Esophagus squamous epithelium (tissue), 5 donors: ENCODE results near the gene FHIT. TPM values are rescaled to one million over a fixed set of nuclear protein-coding genes. Genes with fewer than 3 reads are reported as not detected.

Experiments
- DNase-seq: peaks from one replicate; lab custom pipeline; 2025; lab: John Stamatoyannopoulos, UW
- H3K27ac ChIP-seq, 4 donors: fragments of 200-600 bp; sonication (generic); one replicate each; pipeline ENCODE4 v1.5.1; 2016 to 2019; ENCODE audit warnings: mild to moderate bottlenecking in 1 of 4
- H3K27me3 ChIP-seq, 4 donors: fragments of 200-600 bp; sonication (generic); 1 replicate in 3 of 4; 2 replicates in 1 of 4; pipeline versions ENCODE4 v1.5.1 to v1.6.0; 2017 to 2021; ENCODE audit warnings: antibody characterized with exemption in 1 of 4
- H3K36me3 ChIP-seq, 3 donors: fragments of 200-600 bp; sonication (generic); one replicate each; pipeline ENCODE4 v1.5.1; 2016 to 2019
- H3K4me1 ChIP-seq, 3 donors: fragments of 200-600 bp; sonication (generic); one replicate each; pipeline ENCODE4 v1.5.1; 2017 to 2019
- H3K4me3 ChIP-seq, 4 donors: fragments of 200-600 bp; sonication (generic); 1 replicate in 3 of 4; 2 replicates in 1 of 4; pipeline ENCODE4 v1.5.1; 2016 to 2019; ENCODE audit warnings: mild to moderate bottlenecking in 2 of 4, moderate library complexity in 1 of 4
- H3K9me3 ChIP-seq, 3 donors: fragments of 200-600 bp; sonication (generic); one replicate each; pipeline ENCODE4 v1.5.1; 2016 to 2019
- POLR2A ChIP-seq, 4 donors: fragments of 450-650 bp; IDR thresholded peaks; one replicate each; pipeline ENCODE4 v1.6.1; 2017; ENCODE audit warnings: antibody characterized with exemption in 4 of 4, mild to moderate bottlenecking in 4 of 4, moderate library complexity in 3 of 4
- whole genome bisulfite sequencing, 2 donors: methylation state at CpG; one replicate each; pipeline ENCODE4 v1.1.5; 2018; 5-methylcytosine and 5-hydroxymethylcytosine counted together
- intact Hi-C: fragments of 100-400 bp; cut with DNase I; formaldehyde crosslinking; loops from one replicate; pipeline ENCODE4 v1.15.0; 2022
- total RNA-seq, 4 donors: library from RNA; depleted of rRNA; stranded (reverse); fragments of >200 nt; gene quantifications; one replicate each; pipeline ENCODE4 v1.1.0, GENCODE V29; 2016
- TF ChIP-seq, protein P1 (sequence below), 6 experiments: fragments of 450-650 bp in 4 of 6; fragments of 200-600 bp in 2 of 6; sonication (generic) in 2 of 6; IDR thresholded peaks; one replicate each; pipeline ENCODE4 v1.5.1; 2016 to 2019; ENCODE audit warnings: antibody characterized with exemption in 6 of 6, mild to moderate bottlenecking in 4 of 6, moderate library complexity in 4 of 6
- donor health status: DM: yes; HTN: yes; CAD: no.

Gene FHIT
- total RNA-seq, 4 donors from 2014 or later = 0.64 to 5.7 (median 3.1) TPM

DNA sequence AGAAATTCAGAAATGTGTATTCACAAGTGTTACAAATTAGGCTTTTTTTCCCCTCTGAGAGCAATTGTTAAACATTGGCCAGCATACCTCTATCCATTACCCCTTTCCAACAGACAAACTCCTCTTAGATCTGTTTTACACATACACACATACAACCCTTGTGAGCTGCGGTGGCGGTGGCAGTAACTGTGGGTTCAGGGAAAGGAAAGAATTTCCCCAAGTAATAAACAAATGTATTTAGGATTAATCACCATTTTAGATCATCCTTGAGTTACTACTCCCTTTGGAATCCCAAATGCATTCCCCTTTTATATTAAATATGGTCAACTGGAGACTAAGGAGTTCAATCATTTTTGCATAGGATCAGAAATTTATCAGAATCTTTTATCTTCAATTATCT is 667.0 kb downstream of the FHIT start:
- no peak for TF ChIP-seq POLR2A (IDR thresholded peaks at IDR 0.05)
- TF ChIP-seq, protein P1, sequence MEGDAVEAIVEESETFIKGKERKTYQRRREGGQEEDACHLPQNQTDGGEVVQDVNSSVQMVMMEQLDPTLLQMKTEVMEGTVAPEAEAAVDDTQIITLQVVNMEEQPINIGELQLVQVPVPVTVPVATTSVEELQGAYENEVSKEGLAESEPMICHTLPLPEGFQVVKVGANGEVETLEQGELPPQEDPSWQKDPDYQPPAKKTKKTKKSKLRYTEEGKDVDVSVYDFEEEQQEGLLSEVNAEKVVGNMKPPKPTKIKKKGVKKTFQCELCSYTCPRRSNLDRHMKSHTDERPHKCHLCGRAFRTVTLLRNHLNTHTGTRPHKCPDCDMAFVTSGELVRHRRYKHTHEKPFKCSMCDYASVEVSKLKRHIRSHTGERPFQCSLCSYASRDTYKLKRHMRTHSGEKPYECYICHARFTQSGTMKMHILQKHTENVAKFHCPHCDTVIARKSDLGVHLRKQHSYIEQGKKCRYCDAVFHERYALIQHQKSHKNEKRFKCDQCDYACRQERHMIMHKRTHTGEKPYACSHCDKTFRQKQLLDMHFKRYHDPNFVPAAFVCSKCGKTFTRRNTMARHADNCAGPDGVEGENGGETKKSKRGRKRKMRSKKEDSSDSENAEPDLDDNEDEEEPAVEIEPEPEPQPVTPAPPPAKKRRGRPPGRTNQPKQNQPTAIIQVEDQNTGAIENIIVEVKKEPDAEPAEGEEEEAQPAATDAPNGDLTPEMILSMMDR (IDR thresholded peaks at IDR 0.05) = no peak
- DNase-seq = no peak
- Histone ChIP-seq H3K4me3 (no peak overlapping the region), H3K27ac (no peak overlapping the region), H3K9me3 (no peaks in the 10 kb centered on the region), H3K4me1 (peaks cover 0 to 21% (median 3%) of the 10 kb centered on the region in 3 donors), H3K27me3 (no peaks in the 10 kb centered on the region), H3K36me3 (no peaks in the 10 kb centered on the region)
- 100% methylated on average over 2 of the region's 2 CpGs for WGBS, 2 donors
- intact Hi-C loops = no loop called here

DNA sequence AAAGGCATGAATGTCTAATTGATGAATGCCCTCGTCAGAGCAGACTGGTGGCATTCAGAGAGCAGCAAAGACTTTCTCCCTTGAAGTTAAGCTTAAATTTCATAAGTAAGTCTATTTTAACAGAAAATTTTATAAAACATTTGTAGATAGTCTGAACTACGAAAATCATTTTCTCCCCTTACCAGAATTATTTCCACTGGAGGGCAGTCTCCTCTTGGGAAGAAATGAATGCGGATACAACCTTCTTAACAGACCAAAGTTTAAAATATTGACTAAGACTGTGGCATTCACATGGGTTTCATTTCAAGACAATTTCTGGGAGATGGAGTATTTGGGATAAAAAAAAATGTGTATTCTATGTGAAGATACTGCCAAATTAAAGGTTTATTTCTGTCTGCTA is 669.0 kb downstream of the FHIT start:
- no peak overlapping the region for H3K27ac ChIP-seq
- H3K36me3 ChIP-seq = no peaks in the 10 kb centered on the region
- 73 to 77% methylated on average over 3 of the region's 3 CpGs for WGBS, 2 donors
- no peak for TF ChIP-seq POLR2A (IDR thresholded peaks at IDR 0.05)
- TF ChIP-seq, protein P1 (IDR thresholded peaks at IDR 0.05) = peak in 3 of 6 experiments; percentile 18 to 38 (median 23)
- H3K9me3 ChIP-seq = no peaks in the 10 kb centered on the region
- intact Hi-C loops = no loop called here
- DNase-seq = no peak
- peaks cover 0 to 10% (median 0%) of the 10 kb centered on the region in 3 donors for H3K4me1 ChIP-seq
- no peaks in the 10 kb centered on the region for H3K27me3 ChIP-seq
- H3K4me3 ChIP-seq = no peak overlapping the region

GRCh38 chr3:60580809-60581208 is 670.4 kb downstream of the FHIT start:
- no peaks in the 10 kb centered on the region for H3K36me3 ChIP-seq
- TF ChIP-seq, protein P1 (IDR thresholded peaks at IDR 0.05) = no peak
- no peak for TF ChIP-seq POLR2A (IDR thresholded peaks at IDR 0.05)
- 87 to 95% methylated on average over 5 of the region's 5 CpGs for WGBS, 2 donors
- H3K4me1 ChIP-seq = peaks cover 0 to 10% (median 0%) of the 10 kb centered on the region in 3 donors
- intact Hi-C loops = no loop called here
- no peaks in the 10 kb centered on the region for H3K27me3 ChIP-seq
- no peak for DNase-seq
- H3K27ac ChIP-seq = no peak overlapping the region
- H3K4me3 ChIP-seq = no peak overlapping the region
- no peaks in the 10 kb centered on the region for H3K9me3 ChIP-seq

DNA sequence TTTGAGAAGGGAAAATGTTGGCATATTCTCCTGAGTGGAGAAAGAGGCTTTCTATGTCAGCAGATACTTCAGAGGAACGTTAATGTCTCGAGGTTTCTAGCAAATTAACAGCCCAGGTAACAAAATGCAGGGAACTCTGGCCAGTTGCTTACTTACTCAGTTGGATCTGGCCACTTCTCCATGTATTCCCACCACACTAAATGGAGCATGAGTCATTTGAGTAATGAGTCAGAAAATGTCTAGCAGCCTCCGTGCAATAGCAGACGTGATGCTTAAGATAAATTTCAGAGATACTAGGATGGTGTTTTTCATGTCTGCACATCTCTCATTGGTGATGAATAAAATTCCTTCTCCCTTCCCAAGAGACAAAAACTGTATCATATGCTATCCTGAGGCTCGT is 671.5 kb downstream of the FHIT start:
- H3K4me3 ChIP-seq = no peak overlapping the region
- no peak for DNase-seq
- TF ChIP-seq, protein P1 (IDR thresholded peaks at IDR 0.05) = no peak
- no peak for TF ChIP-seq POLR2A (IDR thresholded peaks at IDR 0.05)
- no peak overlapping the region for H3K27ac ChIP-seq
- H3K36me3 ChIP-seq = no peaks in the 10 kb centered on the region
- H3K27me3 ChIP-seq = no peaks in the 10 kb centered on the region
- H3K4me1 ChIP-seq = peaks cover 0 to 10% (median 0%) of the 10 kb centered on the region in 3 donors
- 38 to 49% methylated on average over 5 of the region's 5 CpGs for WGBS, 2 donors
- intact Hi-C loops = no loop called here
- H3K9me3 ChIP-seq = no peaks in the 10 kb centered on the region

DNA sequence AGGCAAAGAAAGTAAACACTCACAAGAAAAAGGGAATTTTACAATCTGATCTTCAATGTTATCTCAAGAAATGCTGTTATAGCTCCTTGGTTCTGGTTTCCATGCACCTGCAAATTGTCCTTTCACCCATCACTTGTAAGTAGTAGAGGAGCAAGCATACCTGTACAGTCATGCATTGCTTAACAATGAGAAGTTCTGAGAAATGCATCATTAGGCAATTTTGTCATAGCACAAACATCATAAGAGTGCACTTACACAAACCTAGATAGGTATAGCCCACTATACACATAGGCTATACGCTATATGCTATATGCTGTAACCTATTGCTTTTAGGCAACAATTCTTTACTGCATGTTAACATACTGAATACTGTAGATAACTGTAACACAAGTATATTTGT is 672.3 kb downstream of the FHIT start:
- WGBS, 2 donors = 86 to 93% methylated on average over 1 of the region's 1 CpG
- no peaks in the 10 kb centered on the region for H3K36me3 ChIP-seq

More for the DNA sequence above, 672.3 kb downstream of the FHIT start:
- Histone ChIP-seq H3K9me3 (no peaks in the 10 kb centered on the region), H3K4me3 (no peak overlapping the region), H3K4me1 (peaks cover 0 to 10% (median 0%) of the 10 kb centered on the region in 3 donors), H3K27me3 (no peaks in the 10 kb centered on the region), H3K27ac (no peak overlapping the region)
- no peak for DNase-seq
- TF ChIP-seq POLR2A (IDR thresholded peaks at IDR 0.05) = no peak
- TF ChIP-seq, protein P1 (IDR thresholded peaks at IDR 0.05) = no peak
- intact Hi-C loops = no loop called here
